ENCODE measurements around the gene CXCL1. TPM values are rescaled to one million over a fixed set of nuclear protein-coding genes. Genes with fewer than 3 reads are reported as not detected.

Gene CXCL1
- total RNA-seq, 2 donors from 2014 or later = 17.1 to 52.7 TPM

DNA sequence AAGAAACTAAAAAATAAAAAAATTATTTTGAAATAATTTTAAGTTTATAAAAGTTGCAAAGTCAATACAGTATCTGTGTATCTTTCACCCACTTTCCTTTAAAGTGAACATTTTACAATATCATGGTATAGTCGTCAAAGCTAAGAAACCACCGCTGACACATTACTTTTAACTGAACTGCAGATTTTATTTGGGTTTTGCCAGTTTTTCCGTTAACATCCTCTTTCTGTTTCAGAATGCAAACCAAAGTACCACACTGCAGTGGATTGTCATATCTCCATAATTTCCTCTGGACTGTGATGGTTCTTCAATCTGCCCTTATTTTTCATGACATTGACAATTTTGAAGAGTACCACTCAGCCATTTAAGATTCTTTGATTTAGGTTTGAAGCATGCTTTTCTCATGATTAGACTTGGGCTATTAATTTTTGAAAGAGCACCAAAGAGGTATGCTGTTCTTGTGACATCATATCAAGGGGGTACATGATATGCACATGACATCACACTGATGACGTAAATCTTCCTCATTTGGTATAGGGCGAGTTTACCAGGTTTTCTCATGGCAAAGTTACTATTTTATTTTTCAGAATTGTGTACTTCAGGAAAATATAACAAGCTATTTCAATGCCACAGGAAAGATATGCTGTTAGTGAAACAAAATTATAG, 3.6 kb upstream of the CXCL1 start:
- ATAC-seq = no peak
- Histone ChIP-seq H3K4me1 (peaks cover 5% of the 10 kb centered on the region), H3K27ac (no peak overlapping the region), H3K36me3 (replicated peaks in 1 of 2; ENCODE audit: insufficient read depth in 1 of 2, low read depth in 2 of 2) (no peaks in the 10 kb centered on the region), H3K4me3 (no peak overlapping the region), H3K27me3 (no peaks in the 10 kb centered on the region), H3K9me3 (no peaks in the 10 kb centered on the region)
- no peak for DNase-seq
- TF ChIP-seq, protein P1, sequence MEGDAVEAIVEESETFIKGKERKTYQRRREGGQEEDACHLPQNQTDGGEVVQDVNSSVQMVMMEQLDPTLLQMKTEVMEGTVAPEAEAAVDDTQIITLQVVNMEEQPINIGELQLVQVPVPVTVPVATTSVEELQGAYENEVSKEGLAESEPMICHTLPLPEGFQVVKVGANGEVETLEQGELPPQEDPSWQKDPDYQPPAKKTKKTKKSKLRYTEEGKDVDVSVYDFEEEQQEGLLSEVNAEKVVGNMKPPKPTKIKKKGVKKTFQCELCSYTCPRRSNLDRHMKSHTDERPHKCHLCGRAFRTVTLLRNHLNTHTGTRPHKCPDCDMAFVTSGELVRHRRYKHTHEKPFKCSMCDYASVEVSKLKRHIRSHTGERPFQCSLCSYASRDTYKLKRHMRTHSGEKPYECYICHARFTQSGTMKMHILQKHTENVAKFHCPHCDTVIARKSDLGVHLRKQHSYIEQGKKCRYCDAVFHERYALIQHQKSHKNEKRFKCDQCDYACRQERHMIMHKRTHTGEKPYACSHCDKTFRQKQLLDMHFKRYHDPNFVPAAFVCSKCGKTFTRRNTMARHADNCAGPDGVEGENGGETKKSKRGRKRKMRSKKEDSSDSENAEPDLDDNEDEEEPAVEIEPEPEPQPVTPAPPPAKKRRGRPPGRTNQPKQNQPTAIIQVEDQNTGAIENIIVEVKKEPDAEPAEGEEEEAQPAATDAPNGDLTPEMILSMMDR (IDR thresholded peaks at IDR 0.05) = no peak
- no peak for TF ChIP-seq POLR2A (IDR thresholded peaks at IDR 0.05)
- 63 to 66% methylated on average over 5 of the region's 5 CpGs for WGBS, 2 donors
- intact Hi-C loops (cut with DNase I) = loop anchor here (10.0 kb wide), 2 partner anchors 141 to 201 kb away; no protein-coding TSS in a partner anchor

DNA sequence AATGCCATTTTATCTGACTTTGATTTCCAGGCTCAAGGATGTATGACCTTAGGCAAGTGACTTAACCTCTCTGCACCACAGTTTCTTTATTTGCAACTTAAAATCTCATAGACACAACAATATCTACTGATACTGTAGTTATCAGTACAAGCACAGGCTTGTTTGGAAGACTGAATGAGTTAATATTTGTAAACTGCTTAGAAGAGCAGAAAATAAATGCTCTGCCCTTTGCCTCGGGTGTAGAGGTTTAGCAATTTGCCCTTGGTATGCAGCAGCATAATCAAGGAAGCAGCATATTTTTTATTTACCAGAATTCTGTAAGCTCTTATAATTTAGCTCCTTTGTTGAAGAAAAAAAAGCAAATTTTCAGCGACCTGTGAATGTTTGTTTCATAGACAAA, 2.9 kb upstream of the CXCL1 start:
- intact Hi-C loops (cut with DNase I) = loop anchor here (10.0 kb wide), 2 partner anchors 141 to 201 kb away; no protein-coding TSS in a partner anchor
- ATAC-seq (no peak), DNase-seq (no peak)
- Histone ChIP-seq H3K36me3 (replicated peaks in 1 of 2; ENCODE audit: insufficient read depth in 1 of 2, low read depth in 2 of 2) (no peaks in the 10 kb centered on the region), H3K4me3 (no peak overlapping the region), H3K27me3 (no peaks in the 10 kb centered on the region), H3K27ac (no peak overlapping the region), H3K9me3 (no peaks in the 10 kb centered on the region), H3K4me1 (peaks cover 5% of the 10 kb centered on the region)
- 29% methylated on average over 2 of the region's 2 CpGs for WGBS, 2 donors
- TF ChIP-seq, protein P1 (IDR thresholded peaks at IDR 0.05) = no peak
- no peak for TF ChIP-seq POLR2A (IDR thresholded peaks at IDR 0.05)

DNA sequence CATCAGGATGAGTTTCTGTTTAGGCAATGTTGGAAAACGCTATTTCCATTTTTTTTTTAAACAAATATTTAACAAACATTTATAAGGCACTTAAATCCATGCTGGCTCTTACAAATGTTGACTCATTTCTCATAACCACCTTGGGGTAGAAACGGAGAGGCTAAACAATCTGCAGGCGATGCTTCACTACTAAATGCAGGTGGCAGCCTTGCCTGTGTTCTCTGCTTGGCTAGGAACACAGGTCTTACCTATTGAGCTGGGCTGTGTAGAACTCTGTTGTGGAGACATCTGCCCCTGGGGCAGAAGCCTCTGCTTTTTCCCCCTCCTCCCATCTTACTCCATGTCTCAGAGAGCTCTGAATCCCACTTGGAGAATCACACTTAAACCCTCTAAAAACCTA, 1.4 kb upstream of the CXCL1 start:
- DNase-seq = peak in 3 of 4 donors; percentile 39 to 42 (median 41)
- peak overlapping the region in 3 of 4 donors; percentile 25 to 85 (median 59) for H3K27ac ChIP-seq

DNA sequence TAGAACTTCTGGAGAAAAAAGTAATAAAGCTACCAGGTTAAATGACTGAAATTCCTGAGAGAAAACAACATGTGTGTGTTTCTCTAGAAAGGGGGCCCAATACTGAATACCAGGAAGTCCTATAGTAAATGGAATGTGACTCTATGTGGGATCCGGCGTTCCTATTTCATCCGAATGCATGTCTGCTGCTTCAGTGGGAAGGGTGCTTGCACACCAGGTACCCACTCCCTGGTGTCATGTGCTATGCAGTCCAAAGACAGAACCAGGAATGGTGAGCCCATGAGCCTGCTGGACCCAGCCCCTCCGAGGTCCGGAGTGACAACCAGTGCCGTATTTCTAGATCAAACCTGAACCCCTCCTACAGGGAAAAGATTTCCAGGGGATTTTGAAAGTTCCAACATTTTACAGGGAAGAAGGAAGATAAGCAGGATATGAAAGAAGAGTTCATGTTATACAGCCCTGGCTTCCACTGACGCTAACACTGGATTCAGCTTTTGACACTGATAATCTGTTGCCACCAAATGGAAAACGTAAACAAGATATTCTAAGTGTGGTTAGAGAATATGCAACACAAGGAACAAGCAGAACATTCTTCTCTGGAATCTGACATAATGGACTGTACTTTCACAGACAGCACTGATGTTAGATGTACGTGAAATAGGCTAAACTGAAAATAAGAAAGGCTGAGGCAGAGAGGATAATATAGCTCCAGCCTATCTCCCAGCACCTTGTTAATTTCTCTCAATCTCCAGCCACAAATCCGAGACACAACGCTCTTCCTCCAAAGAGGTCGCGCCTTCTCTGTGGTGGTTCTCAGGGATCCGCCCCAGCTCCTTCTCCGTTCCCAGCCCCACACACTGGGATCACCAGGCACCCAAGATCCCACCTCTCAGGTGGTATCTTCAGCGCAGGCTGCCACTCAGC, 725 bp upstream of the CXCL1 start:
- intact Hi-C loops (cut with DNase I) = loop anchor here (10.0 kb wide), 2 partner anchors 144 to 204 kb away; no protein-coding TSS in a partner anchor
- Histone ChIP-seq H3K9me3 (no peaks in the 10 kb centered on the region), H3K4me3 (peak overlapping the region; percentile 6 to 55), H3K4me1 (peaks cover 5% of the 10 kb centered on the region), H3K27ac (peak overlapping the region in 3 of 4 donors; percentile 25 to 85 (median 59)), H3K27me3 (no peaks in the 10 kb centered on the region), H3K36me3 (replicated peaks in 1 of 2; ENCODE audit: insufficient read depth in 1 of 2, low read depth in 2 of 2) (no peaks in the 10 kb centered on the region)
- TF ChIP-seq, protein P1 (IDR thresholded peaks at IDR 0.05) = no peak
- no peak for TF ChIP-seq POLR2A (IDR thresholded peaks at IDR 0.05)
- 21 to 22% methylated on average over 15 to 16 of the region's 16 CpGs for WGBS, 2 donors
- ATAC-seq (peak; percentile 22), DNase-seq (no peak)

More for the DNA sequence above, 1.4 kb upstream of the CXCL1 start:
- peaks cover 5% of the 10 kb centered on the region for H3K4me1 ChIP-seq
- no peak overlapping the region for H3K4me3 ChIP-seq
- intact Hi-C loops (cut with DNase I) = loop anchor here (10.0 kb wide), 2 partner anchors 143 to 203 kb away; no protein-coding TSS in a partner anchor
- H3K36me3 ChIP-seq (replicated peaks in 1 of 2; ENCODE audit: insufficient read depth in 1 of 2, low read depth in 2 of 2) = no peaks in the 10 kb centered on the region
- no peak for TF ChIP-seq POLR2A (IDR thresholded peaks at IDR 0.05)
- TF ChIP-seq, protein P1 (IDR thresholded peaks at IDR 0.05) = peak in 4 of 7 experiments; percentile 8 to 49 (median 38)
- peak; percentile 43 for ATAC-seq
- H3K9me3 ChIP-seq = no peaks in the 10 kb centered on the region
- H3K27me3 ChIP-seq = no peaks in the 10 kb centered on the region
- WGBS, 2 donors = 26 to 32% methylated on average over 3 of the region's 3 CpGs

Data from body of pancreas (tissue), 4 donors.